ENCODE data around the gene ZNF709. TPM values are rescaled to one million over a fixed set of nuclear protein-coding genes. Genes with fewer than 3 reads are reported as not detected.
"Not testable (repeated sequence)": the region's sequence is repeated elsewhere in the genome, so short reads cannot be mapped to it uniquely, and the experiment has no call there.

Gene ZNF709
- total RNA-seq, 5 donors from 2014 or later (not counting 1 experiment from before 2014, with no cell fraction given): 2.4 to 5.3 (median 5.1) TPM

DNA sequence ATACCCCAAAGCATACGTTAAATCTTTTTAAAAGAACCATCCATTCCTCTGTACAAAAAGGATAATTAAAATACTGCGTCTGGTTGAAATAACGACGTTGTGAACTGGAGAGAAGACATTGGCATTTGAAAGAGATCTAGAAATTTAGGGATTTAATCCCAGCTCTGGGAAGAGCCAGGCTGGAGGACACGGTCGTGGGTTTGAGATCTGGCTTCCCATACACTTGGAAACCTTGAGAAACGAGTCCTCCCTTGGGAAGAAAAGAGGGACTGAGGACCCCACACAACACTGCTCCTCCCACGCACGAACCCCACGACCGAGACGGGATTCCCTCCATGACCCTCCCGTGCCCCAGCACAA is 625 bp downstream of the ZNF709 start:
- Mint-ChIP-seq H3K4me3 (peak overlapping the region; percentile 90 to 92 (median 91)), H3K36me3 (no peaks in the 10 kb centered on the region), H3K27me3 (no peaks in the 10 kb centered on the region), H3K4me1 (peaks cover 31 to 36% (median 32%) of the 10 kb centered on the region in 3 donors), H3K9me3 (no peaks in the 10 kb centered on the region), H3K27ac (peak overlapping the region; percentile 31 to 95)
- DNase-seq: no peak
- 3% methylated on average over 5 of the region's 13 CpGs for WGBS (ENCODE audit: insufficient coverage)
- Histone ChIP-seq H3K9me3 (no peaks in the 10 kb centered on the region), H3K4me1 (ENCODE audit: control insufficient read depth in 1 of 2, extremely low read depth in 1 of 2, insufficient read depth in 2 of 2, low read length in 2 of 2) (peaks cover 12 to 33% of the 10 kb centered on the region in 2 experiments), H3K4me3 (ENCODE audit: control insufficient read depth in 1 of 2, extremely low read depth in 1 of 2, low read length in 1 of 2) (peak overlapping the region; percentile 86 to 94), H3K36me3 (ENCODE audit: control insufficient read depth in 2 of 2, extremely low read depth in 1 of 2, insufficient read depth in 1 of 2, low read length in 1 of 2) (no peaks in the 10 kb centered on the region), H3K27me3 (replicated peaks in 1 of 2; ENCODE audit: control insufficient read depth in 2 of 2, extremely low read depth in 1 of 2, insufficient read depth in 2 of 2, low read length in 1 of 2) (no peaks in the 10 kb centered on the region), H3K27ac (ENCODE audit: low read length) (peak overlapping the region; percentile 67)
- ChIA-PET CTCF (no interaction called here), POLR2A (no interaction called here)
- ATAC-seq (replicated peaks in 1 of 4): no peak

DNA sequence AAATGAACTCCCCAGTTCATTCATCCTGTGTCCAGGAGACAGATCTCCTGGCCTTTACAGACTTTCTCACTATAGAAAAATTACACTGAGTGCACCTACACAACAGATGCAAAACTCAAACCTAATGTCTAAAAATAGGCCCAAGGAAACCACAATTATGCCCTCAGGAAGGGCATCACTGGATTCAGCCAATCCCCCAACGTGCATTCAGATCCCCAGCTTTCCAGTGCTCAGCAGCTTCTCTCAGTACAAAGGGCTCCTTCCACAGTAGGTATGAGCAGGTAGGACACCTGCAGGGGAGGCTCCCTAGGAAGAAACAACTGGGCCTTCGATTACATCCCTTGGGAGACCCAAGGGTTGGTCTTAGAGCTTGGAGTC is 2.1 kb downstream of the ZNF709 start:
- peak overlapping the region; percentile 69 to 78 for H3K27ac Mint-ChIP-seq
- 100% methylated on average over 1 of the region's 2 CpGs for WGBS (ENCODE audit: insufficient coverage)
- no peaks in the 10 kb centered on the region for H3K9me3 ChIP-seq
- peaks cover 45 to 50% (median 46%) of the 10 kb centered on the region in 3 donors for H3K4me1 Mint-ChIP-seq
- no peak overlapping the region for H3K4me3 ChIP-seq (ENCODE audit: control insufficient read depth in 1 of 2, extremely low read depth in 1 of 2, low read length in 1 of 2)
- H3K27ac ChIP-seq (ENCODE audit: low read length): peak overlapping the region; percentile 10
- no peaks in the 10 kb centered on the region for H3K36me3 Mint-ChIP-seq
- H3K27me3 ChIP-seq (replicated peaks in 1 of 2; ENCODE audit: control insufficient read depth in 2 of 2, extremely low read depth in 1 of 2, insufficient read depth in 2 of 2, low read length in 1 of 2): no peaks in the 10 kb centered on the region
- H3K27me3 Mint-ChIP-seq: no peaks in the 10 kb centered on the region
- H3K9me3 Mint-ChIP-seq: no peaks in the 10 kb centered on the region
- CTCF ChIA-PET: interaction anchor here in 1 of 2 donors (0.6 kb wide), 1 partner anchor 559 kb away, joined by 3 read pairs; no protein-coding TSS in a partner anchor
- peak overlapping the region; percentile 4 to 92 (median 52) for H3K4me3 Mint-ChIP-seq
- ATAC-seq (replicated peaks in 1 of 4) (no peak), DNase-seq (no peak)
- peaks cover 22 to 44% of the 10 kb centered on the region in 2 experiments for H3K4me1 ChIP-seq (ENCODE audit: control insufficient read depth in 1 of 2, extremely low read depth in 1 of 2, insufficient read depth in 2 of 2, low read length in 2 of 2)
- POLR2A ChIA-PET: interaction anchor here in 1 of 2 donors (0.6 kb wide), 1 partner anchor 33 kb away, joined by 6 read pairs; no protein-coding TSS in a partner anchor
- H3K36me3 ChIP-seq (ENCODE audit: control insufficient read depth in 2 of 2, extremely low read depth in 1 of 2, insufficient read depth in 1 of 2, low read length in 1 of 2): no peaks in the 10 kb centered on the region

DNA sequence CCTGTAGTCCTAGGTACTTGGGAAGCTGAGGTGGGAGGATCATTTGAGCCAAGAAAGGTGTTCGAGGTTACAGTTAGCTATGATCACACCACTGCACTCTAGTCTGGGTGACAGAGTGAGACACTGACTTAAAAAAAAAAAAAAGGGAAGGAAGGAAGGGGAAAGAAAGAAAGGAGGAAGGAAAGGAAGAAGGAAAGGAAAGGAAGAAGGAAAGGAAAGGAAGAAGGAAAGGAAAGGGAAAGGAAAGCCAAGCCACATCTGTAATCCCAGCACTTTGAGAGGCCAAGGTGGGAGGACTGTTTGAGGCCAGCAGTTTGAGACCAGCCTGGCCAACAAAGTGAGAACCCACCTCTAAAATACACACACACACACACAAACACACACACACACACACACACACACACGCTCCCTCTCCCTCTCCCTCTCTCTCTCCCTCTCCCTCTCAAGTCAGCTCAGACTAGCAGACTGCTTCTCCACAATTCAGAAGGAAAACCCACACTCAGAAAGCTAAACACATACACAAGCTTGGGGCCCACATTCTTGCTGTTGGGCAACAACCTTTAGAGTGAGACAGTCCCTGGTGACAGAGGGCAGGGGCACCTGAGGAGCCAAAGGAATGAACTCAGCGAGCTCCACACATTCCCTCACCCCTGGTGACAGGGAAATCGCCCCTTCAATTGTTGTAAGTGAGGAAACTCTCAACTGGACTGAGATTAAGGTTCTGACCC is 2.7 kb downstream of the ZNF709 start:
- Histone ChIP-seq H3K4me3 (ENCODE audit: control insufficient read depth in 1 of 2, extremely low read depth in 1 of 2, low read length in 1 of 2) (no peak overlapping the region), H3K27ac (ENCODE audit: low read length) (peak overlapping the region; percentile 10), H3K27me3 (replicated peaks in 1 of 2; ENCODE audit: control insufficient read depth in 2 of 2, extremely low read depth in 1 of 2, insufficient read depth in 2 of 2, low read length in 1 of 2) (no peaks in the 10 kb centered on the region), H3K9me3 (no peaks in the 10 kb centered on the region), H3K4me1 (ENCODE audit: control insufficient read depth in 1 of 2, extremely low read depth in 1 of 2, insufficient read depth in 2 of 2, low read length in 2 of 2) (peaks cover 22 to 44% of the 10 kb centered on the region in 2 experiments), H3K36me3 (ENCODE audit: control insufficient read depth in 2 of 2, extremely low read depth in 1 of 2, insufficient read depth in 1 of 2, low read length in 1 of 2) (no peaks in the 10 kb centered on the region)
- WGBS (ENCODE audit: insufficient coverage): 86% methylated on average over 1 of the region's 4 CpGs
- no peak for DNase-seq
- Mint-ChIP-seq H3K27ac (peak overlapping the region; percentile 69 to 88), H3K36me3 (no peaks in the 10 kb centered on the region), H3K4me1 (peaks cover 45 to 50% (median 46%) of the 10 kb centered on the region in 3 donors), H3K27me3 (no peaks in the 10 kb centered on the region), H3K4me3 (peak overlapping the region; percentile 4 to 92 (median 52)), H3K9me3 (no peaks in the 10 kb centered on the region)
- ChIA-PET CTCF (interaction anchor here in 1 of 2 donors (0.6 kb wide), 1 partner anchor 1099 kb away, joined by 3 read pairs; no protein-coding TSS in a partner anchor), POLR2A (no interaction called here)
- ATAC-seq (replicated peaks in 1 of 4): no peak

DNA sequence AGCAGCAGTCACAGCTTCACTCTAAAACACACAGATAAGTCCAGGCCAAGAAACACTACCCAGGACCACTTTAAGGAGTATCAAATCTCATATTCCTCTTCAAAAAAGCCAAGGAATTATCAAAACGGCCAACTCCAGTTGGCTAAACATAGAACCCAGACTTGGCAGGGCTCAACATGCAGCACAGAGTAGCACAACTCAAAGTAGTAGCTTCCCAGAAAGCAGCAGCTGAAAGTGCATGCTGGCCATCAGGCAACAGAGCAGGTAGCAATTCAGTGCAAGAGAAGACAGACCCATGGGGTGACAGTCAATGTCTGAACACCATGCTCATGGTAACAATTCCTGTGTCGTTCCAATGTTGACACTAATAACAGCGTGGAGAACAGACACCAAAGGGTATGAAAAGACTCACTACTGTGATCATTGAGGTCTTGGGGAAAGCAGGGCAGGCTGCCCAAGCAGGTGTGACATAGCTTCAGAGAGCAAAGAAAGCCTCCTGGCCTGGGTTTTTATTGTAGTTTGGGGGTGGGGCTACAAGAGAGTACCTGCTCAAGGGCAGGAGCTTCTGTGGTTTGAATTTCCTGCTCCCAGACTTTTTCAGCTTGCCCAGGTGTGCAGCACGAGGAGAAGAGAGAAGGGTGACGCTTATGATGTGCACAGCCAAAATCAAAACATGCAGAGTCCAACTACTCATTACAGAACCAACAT is 6.2 kb downstream of the ZNF709 start:
- Histone ChIP-seq H3K27ac (ENCODE audit: low read length) (no peak overlapping the region), H3K36me3 (ENCODE audit: control insufficient read depth in 2 of 2, extremely low read depth in 1 of 2, insufficient read depth in 1 of 2, low read length in 1 of 2) (no peaks in the 10 kb centered on the region), H3K9me3 (no peaks in the 10 kb centered on the region), H3K4me3 (ENCODE audit: control insufficient read depth in 1 of 2, extremely low read depth in 1 of 2, low read length in 1 of 2) (no peak overlapping the region), H3K4me1 (ENCODE audit: control insufficient read depth in 1 of 2, extremely low read depth in 1 of 2, insufficient read depth in 2 of 2, low read length in 2 of 2) (peaks cover 14 to 26% of the 10 kb centered on the region in 2 experiments), H3K27me3 (replicated peaks in 1 of 2; ENCODE audit: control insufficient read depth in 2 of 2, extremely low read depth in 1 of 2, insufficient read depth in 2 of 2, low read length in 1 of 2) (no peaks in the 10 kb centered on the region)
- Mint-ChIP-seq H3K27me3 (no peaks in the 10 kb centered on the region), H3K4me3 (peak overlapping the region in 1 of 3 donors; percentile 9), H3K27ac (peak overlapping the region; percentile 62 to 86), H3K4me1 (peaks cover 37 to 45% (median 41%) of the 10 kb centered on the region in 3 donors), H3K9me3 (no peaks in the 10 kb centered on the region), H3K36me3 (peaks cover 10% of the 10 kb centered on the region)
- DNase-seq (peak in 3 of 35 experiments; percentile 3 to 41 (median 9)), ATAC-seq (replicated peaks in 1 of 4) (peak; percentile 31 to 84 (median 50))
- CTCF ChIA-PET: interaction anchor here in 1 of 2 donors (0.5 kb wide), 1 partner anchor 64 kb away, joined by 3 read pairs; no protein-coding TSS in a partner anchor
- WGBS (ENCODE audit: insufficient coverage): 41% methylated on average over 3 of the region's 5 CpGs
- POLR2A ChIA-PET: no interaction called here

DNA sequence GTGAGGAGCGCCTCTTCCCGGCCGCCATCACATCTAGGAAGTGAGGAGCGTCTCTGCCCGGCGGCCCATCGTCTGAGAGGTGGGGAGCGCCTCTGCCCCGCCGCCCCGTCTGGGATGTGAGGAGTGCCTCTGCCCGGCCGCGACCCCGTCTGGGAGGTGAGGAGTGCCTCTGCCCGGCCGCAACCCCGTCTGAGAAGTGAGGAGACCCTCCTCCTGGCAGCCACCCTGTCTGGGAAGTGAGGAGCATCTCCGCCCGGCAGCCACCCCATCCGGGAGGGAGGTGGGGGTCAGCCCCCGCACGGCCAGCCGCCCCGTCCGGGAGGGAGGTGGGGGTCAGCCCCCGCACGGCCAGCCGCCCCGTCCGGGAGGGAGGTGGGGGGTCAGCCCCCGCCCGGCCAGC is 17.0 kb downstream of the ZNF709 start:
- Mint-ChIP-seq H3K9me3 (peaks cover 10 to 31% (median 27%) of the 10 kb centered on the region in 3 donors), H3K36me3 (peaks cover 54% of the 10 kb centered on the region)
- DNase-seq; H3K4me3 ChIP-seq (ENCODE audit: control insufficient read depth in 1 of 2, extremely low read depth in 1 of 2, low read length in 1 of 2); H3K27me3 ChIP-seq (replicated peaks in 1 of 2; ENCODE audit: control insufficient read depth in 2 of 2, extremely low read depth in 1 of 2, insufficient read depth in 2 of 2, low read length in 1 of 2); H3K27me3 Mint-ChIP-seq; H3K4me1 ChIP-seq (ENCODE audit: control insufficient read depth in 1 of 2, extremely low read depth in 1 of 2, insufficient read depth in 2 of 2, low read length in 2 of 2); CTCF ChIA-PET; POLR2A ChIA-PET; H3K4me1 Mint-ChIP-seq; H3K27ac Mint-ChIP-seq; H3K4me3 Mint-ChIP-seq; H3K27ac ChIP-seq (ENCODE audit: low read length); ATAC-seq (replicated peaks in 1 of 4): not testable (repeated sequence)
- Histone ChIP-seq H3K36me3 (ENCODE audit: control insufficient read depth in 2 of 2, extremely low read depth in 1 of 2, insufficient read depth in 1 of 2, low read length in 1 of 2) (peaks cover 12 to 26% of the 10 kb centered on the region in 2 donors), H3K9me3 (peaks cover 28% of the 10 kb centered on the region)
- WGBS (ENCODE audit: insufficient coverage): 95% methylated on average over 7 of the region's 33 CpGs

DNA sequence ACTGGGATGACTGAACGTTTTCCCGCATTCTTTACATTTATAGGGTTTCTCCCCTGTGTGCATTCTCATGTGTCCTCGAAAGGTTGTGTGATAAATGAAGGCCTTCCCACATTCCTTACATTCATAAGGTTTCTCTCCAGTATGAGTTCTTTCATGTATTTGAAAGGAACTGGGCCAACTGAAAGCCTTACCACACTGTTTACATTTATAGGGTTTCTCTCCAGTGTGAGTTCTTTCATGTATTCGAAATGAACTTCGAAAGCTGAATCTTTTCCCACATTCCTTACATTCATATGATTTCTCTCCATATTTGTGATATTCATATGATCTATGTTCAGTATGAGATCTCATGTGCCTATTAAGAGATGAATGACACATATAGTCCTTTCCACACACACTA is 19.4 kb downstream of the ZNF709 start:
- no peak overlapping the region for H3K27ac ChIP-seq (ENCODE audit: low read length)
- peaks cover 12 to 26% of the 10 kb centered on the region in 2 donors for H3K36me3 ChIP-seq (ENCODE audit: control insufficient read depth in 2 of 2, extremely low read depth in 1 of 2, insufficient read depth in 1 of 2, low read length in 1 of 2)
- no peak for DNase-seq
- no peak for ATAC-seq (replicated peaks in 1 of 4)
- H3K9me3 Mint-ChIP-seq: peaks cover 9 to 39% (median 31%) of the 10 kb centered on the region in 3 donors
- no peak overlapping the region for H3K4me3 Mint-ChIP-seq
- H3K36me3 Mint-ChIP-seq: peaks cover 58% of the 10 kb centered on the region
- H3K27me3 ChIP-seq (replicated peaks in 1 of 2; ENCODE audit: control insufficient read depth in 2 of 2, extremely low read depth in 1 of 2, insufficient read depth in 2 of 2, low read length in 1 of 2): no peaks in the 10 kb centered on the region
- H3K4me3 ChIP-seq (ENCODE audit: control insufficient read depth in 1 of 2, extremely low read depth in 1 of 2, low read length in 1 of 2): no peak overlapping the region
- H3K27ac Mint-ChIP-seq: no peak overlapping the region
- ChIA-PET POLR2A (interaction anchor here in 1 of 2 donors (0.6 kb wide), 1 partner anchor 440 kb away, joined by 7 read pairs; no protein-coding TSS in a partner anchor), CTCF (no interaction called here)
- no CpG with 5 or more reads among the region's 5 CpGs for WGBS (ENCODE audit: insufficient coverage)
- H3K27me3 Mint-ChIP-seq: no peaks in the 10 kb centered on the region
- peaks cover 34% of the 10 kb centered on the region for H3K9me3 ChIP-seq
- no peaks in the 10 kb centered on the region for H3K4me1 Mint-ChIP-seq
- H3K4me1 ChIP-seq (ENCODE audit: control insufficient read depth in 1 of 2, extremely low read depth in 1 of 2, insufficient read depth in 2 of 2, low read length in 2 of 2): no peaks in the 10 kb centered on the region
